LNCaP clone FGC (cell line): ENCODE measurements around the gene HYAL2.

Experiments used
- DNase-seq: peaks from one replicate; pipeline ENCODE4 v3.0.0-alpha.2; 2011; ENCODE audit warnings: low read depth
- H3K4me3 ChIP-seq: 2 replicates; pipeline ENCODE4 v1.5.1; 2011; ENCODE audit warnings: mild to moderate bottlenecking, low read depth, low read length, control low read depth
- CTCF ChIP-seq: IDR thresholded peaks from 2 replicates; pipeline ENCODE4 v1.5.1; 2012; ENCODE audit warnings: mild to moderate bottlenecking; ENCODE audit not compliant: control insufficient read depth, insufficient read depth; ENCODE audit errors: extremely low read depth

HYAL2 gene

DNA sequence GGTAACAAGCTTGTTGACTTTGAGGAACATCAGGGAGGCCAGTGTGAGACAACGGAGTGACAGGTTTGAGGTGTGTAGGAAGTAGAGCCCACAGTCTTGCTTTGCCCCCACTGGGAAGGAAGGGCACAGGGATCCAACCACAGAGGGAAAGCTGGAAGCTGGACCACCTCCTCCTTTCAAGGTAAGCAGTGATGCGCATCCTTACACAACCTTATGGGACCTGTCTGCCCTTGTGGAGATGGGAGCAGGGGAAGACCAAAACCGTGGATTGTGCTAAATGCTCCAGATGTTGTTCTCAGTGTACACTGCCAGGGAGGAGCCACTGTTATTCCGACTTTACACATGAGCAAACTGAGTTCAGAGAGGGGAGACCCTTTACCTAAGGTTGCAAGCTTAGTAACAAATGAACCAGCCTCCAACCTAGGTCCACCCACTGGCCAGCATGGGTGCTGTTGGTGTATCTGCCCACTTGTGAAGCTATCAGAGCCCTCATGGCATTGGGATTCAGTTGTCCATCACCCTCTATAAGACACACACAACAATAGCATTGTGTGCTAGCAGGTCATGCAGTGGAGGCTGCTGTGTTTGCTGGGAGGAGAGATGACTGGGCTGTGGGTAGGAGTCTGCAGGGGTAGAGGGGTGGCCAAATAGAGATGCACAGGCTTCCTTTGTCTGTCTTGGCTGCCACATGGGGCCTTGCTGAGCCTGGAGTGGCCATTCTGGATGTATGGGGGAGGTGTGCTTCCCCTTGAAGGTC lies 44.2 kb downstream of the HYAL2 start:
- TF ChIP-seq CTCF, result no peak
- H3K4me3 ChIP-seq, result no peak overlapping the region
- DNase-seq, result no peak

GRCh38 chr3:50276762-50277101 lies 45.8 kb downstream of the HYAL2 start:
- H3K4me3 ChIP-seq, result no peak overlapping the region
- no peak for TF ChIP-seq CTCF
- no peak for DNase-seq

GRCh38 chr3:50275996-50276761 lies 46.4 kb downstream of the HYAL2 start:
- DNase-seq, result no peak
- H3K4me3 ChIP-seq, result no peak overlapping the region
- TF ChIP-seq CTCF, result no peak

- DNase-seq, result no peak
- H3K4me3 ChIP-seq, result no peak overlapping the region
- no peak for TF ChIP-seq CTCF
Observed at GRCh38 chr3:50275141-50275995, 47.2 kb downstream of the HYAL2 start.

DNA sequence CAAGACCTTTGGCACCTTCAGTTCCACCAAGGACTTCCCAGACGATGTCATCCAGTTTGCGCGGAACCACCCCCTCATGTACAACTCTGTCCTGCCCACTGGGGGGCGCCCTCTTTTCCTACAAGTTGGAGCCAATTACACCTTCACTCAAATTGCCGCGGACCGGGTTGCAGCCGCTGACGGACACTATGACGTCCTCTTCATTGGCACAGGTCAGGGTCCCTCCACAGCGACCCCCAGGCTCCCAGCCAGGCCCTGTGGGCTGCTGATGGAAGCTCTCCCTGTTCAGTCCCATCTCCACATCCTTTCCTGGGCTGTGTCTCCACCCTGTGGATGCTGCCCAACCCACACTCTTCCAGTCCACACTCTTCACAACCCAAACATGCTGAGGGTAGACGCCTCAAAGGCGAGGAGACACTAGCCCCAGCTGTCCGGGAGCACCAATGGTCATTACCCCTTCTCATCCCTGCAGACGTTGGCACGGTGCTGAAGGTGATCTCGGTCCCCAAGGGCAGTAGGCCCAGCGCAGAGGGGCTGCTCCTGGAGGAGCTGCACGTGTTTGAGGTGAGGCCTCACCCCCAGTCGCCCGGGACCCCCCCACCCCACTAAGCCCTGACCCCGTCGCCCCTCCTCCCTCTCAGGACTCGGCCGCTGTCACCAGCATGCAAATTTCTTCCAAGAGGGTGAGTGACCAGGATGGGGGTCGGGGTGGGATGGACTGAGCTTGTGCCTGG lies 48.0 kb downstream of the HYAL2 start:
- no peak overlapping the region for H3K4me3 ChIP-seq
- TF ChIP-seq CTCF, result peak; percentile 70
- DNase-seq, result no peak

GRCh38 chr3:50273689-50274065 lies 48.9 kb downstream of the HYAL2 start:
- no peak overlapping the region for H3K4me3 ChIP-seq
- no peak for TF ChIP-seq CTCF
- DNase-seq, result no peak
